ENCODE results near the gene ZNF544.

ZNF544 gene

DNA sequence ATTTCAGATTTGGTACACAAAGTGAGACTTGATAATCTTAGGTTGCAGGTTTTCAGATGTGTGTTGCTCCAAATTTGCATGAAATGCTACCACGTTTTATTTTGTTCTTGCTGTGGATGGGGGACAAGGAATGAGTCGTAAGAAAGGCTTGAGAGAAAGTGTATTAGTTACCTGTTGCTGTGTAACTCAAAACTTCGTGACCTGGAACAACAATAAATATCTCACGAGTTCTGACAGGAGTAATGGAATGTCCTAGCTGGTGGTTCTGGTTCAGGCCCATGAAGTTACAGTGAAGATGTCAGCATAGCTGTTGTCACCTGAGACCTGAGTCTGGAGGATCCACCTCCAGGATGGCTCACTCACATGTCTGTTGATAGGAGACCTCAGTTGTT is 51.2 kb downstream of the ZNF544 start:
- Histone ChIP-seq H3K18ac (ENCODE audit: low read length) (no peak overlapping the region), H2BK120ac (ENCODE audit: low read depth, low read length) (no peak overlapping the region), H4K5ac (ENCODE audit: low read length) (no peak overlapping the region), H3K4me2 (ENCODE audit: low read length) (peak overlapping the region; percentile 91), H3K56ac (ENCODE audit: low read length) (peak overlapping the region; percentile 58), H2BK15ac (replicated peaks; ENCODE audit: low read depth) (no peak overlapping the region), H3K79me2 (ENCODE audit: control insufficient read depth, insufficient read depth, low read length) (peaks cover 45% of the 10 kb centered on the region), H3K27ac (ENCODE audit: low read depth, low read length) (no peak overlapping the region), H4K8ac (ENCODE audit: low read depth, low read length) (no peak overlapping the region), H3K23ac (ENCODE audit: low read length) (no peak overlapping the region), H2BK5ac (ENCODE audit: low read length) (no peak overlapping the region), H3K36me3 (ENCODE audit: control insufficient read depth, insufficient read depth, low read length) (peaks cover 3% of the 10 kb centered on the region), H3K4me3 (ENCODE audit: low read length) (peak overlapping the region; percentile 25), H3K4ac (ENCODE audit: low read depth, low read length) (no peak overlapping the region), H3K9ac (ENCODE audit: low read length) (peak overlapping the region; percentile 74), H3K4me1 (ENCODE audit: control insufficient read depth, low read depth, low read length) (peaks cover 7% of the 10 kb centered on the region), H3K79me1 (ENCODE audit: low read length) (peaks cover 19% of the 10 kb centered on the region), H3K27me3 (ENCODE audit: insufficient read depth, low read length, poor library complexity) (no peaks in the 10 kb centered on the region), H2AK5ac (ENCODE audit: low read length) (no peak overlapping the region)
- WGBS (ENCODE audit: extremely low coverage, insufficient coverage, low lambda C conversion rate): no CpG with 5 or more reads among the region's 4 CpGs
- DNase-seq: peak; percentile 20

DNA sequence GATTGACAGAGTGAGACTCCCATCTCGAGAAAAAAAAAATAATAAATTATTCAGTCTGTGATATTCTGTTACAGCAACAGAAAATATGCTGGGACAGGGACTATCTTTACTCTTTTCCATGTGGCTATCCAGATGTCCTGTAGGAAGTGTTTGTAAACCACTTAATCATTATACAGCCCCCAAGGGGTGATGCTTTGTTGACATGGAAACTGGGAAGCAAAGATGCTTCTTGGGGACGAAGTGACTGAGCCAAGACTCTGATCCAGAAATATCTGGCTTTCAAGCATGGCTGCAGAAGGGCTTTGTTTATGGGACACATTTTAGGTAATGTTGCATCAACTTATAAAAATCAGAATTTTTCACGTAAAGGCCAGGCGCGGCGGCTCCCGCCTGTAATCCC is 55.5 kb downstream of the ZNF544 start:
- no peaks in the 10 kb centered on the region for H3K27me3 ChIP-seq (ENCODE audit: insufficient read depth, low read length, poor library complexity)
- H3K27ac ChIP-seq (ENCODE audit: low read depth, low read length): no peak overlapping the region
- H2BK15ac ChIP-seq (replicated peaks; ENCODE audit: low read depth): no peak overlapping the region
- no peak overlapping the region for H3K9ac ChIP-seq (ENCODE audit: low read length)
- no CpG with 5 or more reads among the region's 7 CpGs for WGBS (ENCODE audit: extremely low coverage, insufficient coverage, low lambda C conversion rate)
- H2AK5ac ChIP-seq (ENCODE audit: low read length): no peak overlapping the region
- no peak overlapping the region for H3K4ac ChIP-seq (ENCODE audit: low read depth, low read length)
- no peak overlapping the region for H4K5ac ChIP-seq (ENCODE audit: low read length)
- H3K36me3 ChIP-seq (ENCODE audit: control insufficient read depth, insufficient read depth, low read length): peaks cover 19% of the 10 kb centered on the region
- no peak overlapping the region for H2BK5ac ChIP-seq (ENCODE audit: low read length)
- H3K79me2 ChIP-seq (ENCODE audit: control insufficient read depth, insufficient read depth, low read length): peaks cover 50% of the 10 kb centered on the region
- H2BK120ac ChIP-seq (ENCODE audit: low read depth, low read length): no peak overlapping the region
- H3K4me2 ChIP-seq (ENCODE audit: low read length): no peak overlapping the region
- peaks cover 7% of the 10 kb centered on the region for H3K4me1 ChIP-seq (ENCODE audit: control insufficient read depth, low read depth, low read length)
- H3K18ac ChIP-seq (ENCODE audit: low read length): no peak overlapping the region
- H3K79me1 ChIP-seq (ENCODE audit: low read length): peaks cover 25% of the 10 kb centered on the region
- DNase-seq: no peak
- no peak overlapping the region for H3K23ac ChIP-seq (ENCODE audit: low read length)
- no peak overlapping the region for H4K8ac ChIP-seq (ENCODE audit: low read depth, low read length)
- no peak overlapping the region for H3K4me3 ChIP-seq (ENCODE audit: low read length)
- no peak overlapping the region for H3K56ac ChIP-seq (ENCODE audit: low read length)

- H3K4me2 ChIP-seq (ENCODE audit: low read length): no peak overlapping the region
- H3K23ac ChIP-seq (ENCODE audit: low read length): no peak overlapping the region
- no peak overlapping the region for H4K5ac ChIP-seq (ENCODE audit: low read length)
- no peak for DNase-seq
- peaks cover 32% of the 10 kb centered on the region for H3K36me3 ChIP-seq (ENCODE audit: control insufficient read depth, insufficient read depth, low read length)
- no peak overlapping the region for H3K18ac ChIP-seq (ENCODE audit: low read length)
- H3K4ac ChIP-seq (ENCODE audit: low read depth, low read length): no peak overlapping the region
- no peak overlapping the region for H2BK5ac ChIP-seq (ENCODE audit: low read length)
- no CpG with 5 or more reads among the region's 7 CpGs for WGBS (ENCODE audit: extremely low coverage, insufficient coverage, low lambda C conversion rate)
- H3K79me2 ChIP-seq (ENCODE audit: control insufficient read depth, insufficient read depth, low read length): no peaks in the 10 kb centered on the region
- peaks cover 16% of the 10 kb centered on the region for H3K79me1 ChIP-seq (ENCODE audit: low read length)
- no peak overlapping the region for H2BK15ac ChIP-seq (replicated peaks; ENCODE audit: low read depth)
- H4K8ac ChIP-seq (ENCODE audit: low read depth, low read length): no peak overlapping the region
- no peaks in the 10 kb centered on the region for H3K27me3 ChIP-seq (ENCODE audit: insufficient read depth, low read length, poor library complexity)
- H2AK5ac ChIP-seq (ENCODE audit: low read length): no peak overlapping the region
- H3K9ac ChIP-seq (ENCODE audit: low read length): no peak overlapping the region
- no peak overlapping the region for H3K56ac ChIP-seq (ENCODE audit: low read length)
- H3K4me3 ChIP-seq (ENCODE audit: low read length): no peak overlapping the region
- no peaks in the 10 kb centered on the region for H3K4me1 ChIP-seq (ENCODE audit: control insufficient read depth, low read depth, low read length)
- H3K27ac ChIP-seq (ENCODE audit: low read depth, low read length): no peak overlapping the region
- H2BK120ac ChIP-seq (ENCODE audit: low read depth, low read length): no peak overlapping the region
These were observed 63.2 kb downstream of the ZNF544 start for GRCh38 chr19:58291943-58292342.

- no peak for DNase-seq
- Histone ChIP-seq H2BK120ac (ENCODE audit: low read depth, low read length) (no peak overlapping the region), H3K27me3 (ENCODE audit: insufficient read depth, low read length, poor library complexity) (no peaks in the 10 kb centered on the region), H3K18ac (ENCODE audit: low read length) (no peak overlapping the region), H3K79me2 (ENCODE audit: control insufficient read depth, insufficient read depth, low read length) (peaks cover 2% of the 10 kb centered on the region), H2BK5ac (ENCODE audit: low read length) (no peak overlapping the region), H3K9ac (ENCODE audit: low read length) (no peak overlapping the region), H3K27ac (ENCODE audit: low read depth, low read length) (no peak overlapping the region), H3K79me1 (ENCODE audit: low read length) (peaks cover 18% of the 10 kb centered on the region), H3K4me3 (ENCODE audit: low read length) (no peak overlapping the region), H3K56ac (ENCODE audit: low read length) (no peak overlapping the region), H4K5ac (ENCODE audit: low read length) (no peak overlapping the region), H3K4me2 (ENCODE audit: low read length) (no peak overlapping the region), H3K36me3 (ENCODE audit: control insufficient read depth, insufficient read depth, low read length) (peaks cover 27% of the 10 kb centered on the region), H3K23ac (ENCODE audit: low read length) (no peak overlapping the region), H3K4ac (ENCODE audit: low read depth, low read length) (no peak overlapping the region), H2AK5ac (ENCODE audit: low read length) (no peak overlapping the region), H2BK15ac (replicated peaks; ENCODE audit: low read depth) (no peak overlapping the region), H4K8ac (ENCODE audit: low read depth, low read length) (no peak overlapping the region), H3K4me1 (ENCODE audit: control insufficient read depth, low read depth, low read length) (no peaks in the 10 kb centered on the region)
- no CpG with 5 or more reads among the region's 22 CpGs for WGBS (ENCODE audit: extremely low coverage, insufficient coverage, low lambda C conversion rate)
These were observed 66.1 kb downstream of the ZNF544 start for GRCh38 chr19:58294743-58295374.

GRCh38 chr19:58296104-58296503 is 67.4 kb downstream of the ZNF544 start:
- Histone ChIP-seq H3K27ac (ENCODE audit: low read depth, low read length) (no peak overlapping the region), H2BK15ac (replicated peaks; ENCODE audit: low read depth) (no peak overlapping the region), H3K79me2 (ENCODE audit: control insufficient read depth, insufficient read depth, low read length) (peaks cover 2% of the 10 kb centered on the region), H2BK120ac (ENCODE audit: low read depth, low read length) (no peak overlapping the region), H3K36me3 (ENCODE audit: control insufficient read depth, insufficient read depth, low read length) (peaks cover 27% of the 10 kb centered on the region), H3K56ac (ENCODE audit: low read length) (no peak overlapping the region), H4K8ac (ENCODE audit: low read depth, low read length) (no peak overlapping the region), H3K23ac (ENCODE audit: low read length) (no peak overlapping the region), H3K4me2 (ENCODE audit: low read length) (no peak overlapping the region), H2BK5ac (ENCODE audit: low read length) (no peak overlapping the region), H3K4me3 (ENCODE audit: low read length) (no peak overlapping the region), H3K4ac (ENCODE audit: low read depth, low read length) (no peak overlapping the region), H3K18ac (ENCODE audit: low read length) (no peak overlapping the region), H2AK5ac (ENCODE audit: low read length) (no peak overlapping the region), H3K4me1 (ENCODE audit: control insufficient read depth, low read depth, low read length) (no peaks in the 10 kb centered on the region), H4K5ac (ENCODE audit: low read length) (no peak overlapping the region), H3K79me1 (ENCODE audit: low read length) (peaks cover 22% of the 10 kb centered on the region), H3K9ac (ENCODE audit: low read length) (no peak overlapping the region), H3K27me3 (ENCODE audit: insufficient read depth, low read length, poor library complexity) (no peaks in the 10 kb centered on the region)
- no peak for DNase-seq
- WGBS (ENCODE audit: extremely low coverage, insufficient coverage, low lambda C conversion rate): no CpG with 5 or more reads among the region's 7 CpGs

DNA sequence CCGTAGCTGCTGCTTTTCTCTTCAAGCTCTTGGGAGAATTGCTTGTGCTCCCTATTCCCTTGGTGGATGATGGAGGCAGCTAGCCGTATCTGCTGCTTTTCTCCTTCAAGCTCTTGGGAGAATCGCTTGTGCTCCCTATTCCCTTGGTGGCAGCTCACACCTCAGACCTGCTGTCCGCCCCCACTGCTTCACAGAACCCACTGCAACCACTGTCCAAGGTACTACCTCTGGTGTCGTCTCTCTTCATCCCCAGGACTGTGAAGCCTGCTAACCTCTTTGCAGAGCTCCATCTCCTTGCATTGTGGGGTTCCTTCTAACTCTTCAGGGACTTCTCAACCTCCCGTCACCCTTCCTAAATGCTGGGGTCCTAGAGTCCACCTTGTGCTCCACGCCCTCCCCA is 71.9 kb downstream of the ZNF544 start:
- peaks cover 2% of the 10 kb centered on the region for H3K79me2 ChIP-seq (ENCODE audit: control insufficient read depth, insufficient read depth, low read length)
- no peak overlapping the region for H3K27ac ChIP-seq (ENCODE audit: low read depth, low read length)
- no peak overlapping the region for H4K8ac ChIP-seq (ENCODE audit: low read depth, low read length)
- no peak overlapping the region for H3K4ac ChIP-seq (ENCODE audit: low read depth, low read length)
- no CpG with 5 or more reads among the region's 7 CpGs for WGBS (ENCODE audit: extremely low coverage, insufficient coverage, low lambda C conversion rate)
- no peak overlapping the region for H4K5ac ChIP-seq (ENCODE audit: low read length)
- H3K23ac ChIP-seq (ENCODE audit: low read length): no peak overlapping the region
- no peak for DNase-seq
- no peak overlapping the region for H3K9ac ChIP-seq (ENCODE audit: low read length)
- no peak overlapping the region for H2BK5ac ChIP-seq (ENCODE audit: low read length)
- no peak overlapping the region for H3K4me3 ChIP-seq (ENCODE audit: low read length)
- H2BK120ac ChIP-seq (ENCODE audit: low read depth, low read length): no peak overlapping the region
- no peak overlapping the region for H3K4me2 ChIP-seq (ENCODE audit: low read length)
- no peak overlapping the region for H2BK15ac ChIP-seq (replicated peaks; ENCODE audit: low read depth)
- peaks cover 20% of the 10 kb centered on the region for H3K79me1 ChIP-seq (ENCODE audit: low read length)
- no peak overlapping the region for H3K56ac ChIP-seq (ENCODE audit: low read length)
- no peaks in the 10 kb centered on the region for H3K27me3 ChIP-seq (ENCODE audit: insufficient read depth, low read length, poor library complexity)
- H3K18ac ChIP-seq (ENCODE audit: low read length): no peak overlapping the region
- H3K4me1 ChIP-seq (ENCODE audit: control insufficient read depth, low read depth, low read length): no peaks in the 10 kb centered on the region
- no peak overlapping the region for H2AK5ac ChIP-seq (ENCODE audit: low read length)
- peaks cover 7% of the 10 kb centered on the region for H3K36me3 ChIP-seq (ENCODE audit: control insufficient read depth, insufficient read depth, low read length)

Measured in mesendoderm (in vitro differentiated cells).